GM19395 (cell line): ENCODE measurements around the gene IL24.

Experiments
- ATAC-seq: cut with Tn5 transposase; IDR thresholded peaks from one replicate; pipeline ENCODE4 v1.9.1; 2021; ENCODE audit warnings: mild to moderate bottlenecking, moderate library complexity; ENCODE audit not compliant: unreplicated experiment

Gene IL24

GRCh38 chr1:206903687-206904086, 6.4 kb downstream of the IL24 start:
- ATAC-seq: no peak

DNA sequence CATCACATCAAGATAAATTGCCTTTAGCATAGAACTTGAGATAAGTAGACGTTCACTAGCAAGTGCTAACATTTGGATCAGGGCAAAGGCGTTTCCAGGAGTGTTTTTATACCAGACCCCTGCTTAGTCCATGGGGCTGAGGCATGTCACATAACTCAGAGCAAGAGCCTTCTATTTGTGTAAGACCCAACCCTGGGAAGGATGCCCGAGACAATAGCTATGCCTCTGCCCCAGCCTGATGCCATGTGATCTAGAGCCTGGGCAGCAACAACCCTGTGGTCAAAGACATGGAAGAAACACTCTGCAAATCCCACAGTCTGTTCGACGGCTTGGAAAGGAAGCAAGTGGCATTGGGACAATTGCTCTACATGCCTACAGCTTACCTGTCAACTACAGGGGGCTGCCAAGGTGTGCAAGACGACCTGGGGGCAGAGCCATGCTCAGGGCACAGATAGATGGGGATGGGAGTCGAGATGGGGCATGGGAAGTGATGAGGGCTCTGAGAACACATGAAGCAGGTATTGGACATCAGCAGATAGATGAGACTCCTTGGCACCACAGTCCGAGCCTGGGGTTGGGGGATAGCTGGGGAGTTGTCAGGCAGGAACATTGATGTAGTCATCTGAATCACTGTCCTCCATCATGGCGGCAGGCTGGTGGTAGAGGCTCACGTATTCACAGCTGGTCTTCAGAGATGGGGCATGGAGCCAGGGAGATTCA, 7.3 kb downstream of the IL24 start:
- ATAC-seq: no peak

DNA sequence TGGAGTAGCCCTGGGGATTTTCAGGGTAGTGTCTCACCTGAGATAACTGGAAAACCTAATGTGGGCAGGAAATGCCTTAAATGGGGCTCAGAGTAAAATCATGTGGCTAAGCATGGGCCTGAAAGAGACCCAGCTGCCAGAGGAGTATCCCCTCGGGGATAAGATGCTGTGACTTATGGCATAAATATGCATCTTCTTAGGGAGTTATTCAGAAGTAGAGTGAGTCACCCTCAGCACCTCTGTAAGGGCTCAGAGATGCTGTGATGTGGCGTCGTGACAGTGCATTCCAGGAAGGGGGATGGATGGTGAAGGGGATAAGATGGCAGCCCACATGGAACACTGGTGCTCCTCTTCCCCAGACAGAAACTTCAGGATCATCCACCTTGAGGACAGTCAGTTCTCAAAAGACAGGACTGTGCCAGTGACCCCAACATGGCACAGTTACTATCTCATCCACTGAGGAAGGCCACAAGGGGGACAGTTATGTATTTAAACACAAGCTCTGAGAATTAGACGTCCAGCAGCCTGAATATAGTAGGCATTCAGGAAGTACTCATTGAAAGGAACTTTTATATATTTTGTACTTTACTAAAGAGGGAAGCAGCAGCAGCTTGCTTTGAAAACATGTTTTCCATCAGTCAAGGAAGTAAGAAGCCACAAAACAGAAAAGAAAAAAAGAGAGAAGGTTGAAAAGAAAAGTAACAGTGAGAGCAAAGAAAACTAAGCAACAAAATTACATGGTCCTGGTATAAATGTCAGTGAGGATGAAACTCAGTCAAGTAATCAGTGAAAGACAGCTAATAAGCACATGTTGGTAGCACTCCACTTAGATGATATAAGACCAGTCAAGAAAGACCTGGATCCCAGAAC, 8.3 kb downstream of the IL24 start:
- ATAC-seq: no peak

DNA sequence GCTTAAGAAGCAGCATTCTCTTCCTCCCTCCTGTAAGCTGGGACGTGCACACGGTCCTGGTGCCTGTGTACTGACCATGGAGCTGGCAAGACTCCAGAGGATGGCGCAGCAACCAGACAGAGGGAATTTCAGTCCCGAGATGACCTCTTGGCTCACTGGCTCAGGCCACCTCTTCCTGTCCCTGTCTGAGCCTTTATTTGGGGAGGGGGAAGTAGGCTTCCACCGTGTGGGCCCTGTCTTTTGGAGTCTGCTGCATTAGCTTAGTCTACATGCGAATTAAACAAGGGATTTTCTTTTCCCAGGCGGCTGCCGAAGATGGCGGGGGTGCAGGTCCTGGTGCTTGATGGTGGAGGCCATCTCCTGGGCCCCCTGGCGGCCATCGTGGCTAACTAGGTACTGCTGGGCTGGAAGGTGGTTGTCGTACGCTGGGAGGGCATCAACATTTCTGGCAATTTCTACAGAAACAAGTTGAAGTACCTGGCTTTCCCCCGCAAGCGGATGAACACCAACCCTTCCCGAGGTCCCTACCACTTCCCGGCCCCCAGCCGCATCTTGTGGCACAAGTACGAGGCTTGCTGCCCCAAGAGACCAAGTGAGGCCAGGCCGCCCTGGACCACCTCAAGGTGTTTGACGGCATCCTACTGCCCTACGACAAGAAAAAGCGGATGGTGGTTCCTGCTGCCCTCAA, 10.2 kb downstream of the IL24 start:
- no peak for ATAC-seq

DNA sequence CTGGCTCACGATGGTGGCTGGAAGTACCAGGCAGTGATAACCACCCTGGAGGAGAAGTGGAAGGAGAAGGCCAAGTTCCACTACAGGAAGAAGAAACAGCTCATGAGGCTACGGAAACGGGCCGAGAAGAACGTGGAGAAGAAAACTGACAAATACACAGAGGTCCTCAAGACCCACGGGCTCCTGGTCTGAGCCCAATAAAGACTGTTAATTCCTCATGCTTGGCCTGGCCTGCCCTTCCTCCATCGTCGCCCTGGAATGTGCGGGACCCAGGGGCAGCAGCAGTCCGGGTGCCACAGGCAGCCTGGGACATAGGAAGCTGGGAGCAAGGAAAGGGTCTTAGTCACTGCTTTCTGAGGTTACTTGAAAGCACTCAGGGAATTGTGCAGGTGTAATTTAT, 10.8 kb downstream of the IL24 start:
- ATAC-seq: no peak

DNA sequence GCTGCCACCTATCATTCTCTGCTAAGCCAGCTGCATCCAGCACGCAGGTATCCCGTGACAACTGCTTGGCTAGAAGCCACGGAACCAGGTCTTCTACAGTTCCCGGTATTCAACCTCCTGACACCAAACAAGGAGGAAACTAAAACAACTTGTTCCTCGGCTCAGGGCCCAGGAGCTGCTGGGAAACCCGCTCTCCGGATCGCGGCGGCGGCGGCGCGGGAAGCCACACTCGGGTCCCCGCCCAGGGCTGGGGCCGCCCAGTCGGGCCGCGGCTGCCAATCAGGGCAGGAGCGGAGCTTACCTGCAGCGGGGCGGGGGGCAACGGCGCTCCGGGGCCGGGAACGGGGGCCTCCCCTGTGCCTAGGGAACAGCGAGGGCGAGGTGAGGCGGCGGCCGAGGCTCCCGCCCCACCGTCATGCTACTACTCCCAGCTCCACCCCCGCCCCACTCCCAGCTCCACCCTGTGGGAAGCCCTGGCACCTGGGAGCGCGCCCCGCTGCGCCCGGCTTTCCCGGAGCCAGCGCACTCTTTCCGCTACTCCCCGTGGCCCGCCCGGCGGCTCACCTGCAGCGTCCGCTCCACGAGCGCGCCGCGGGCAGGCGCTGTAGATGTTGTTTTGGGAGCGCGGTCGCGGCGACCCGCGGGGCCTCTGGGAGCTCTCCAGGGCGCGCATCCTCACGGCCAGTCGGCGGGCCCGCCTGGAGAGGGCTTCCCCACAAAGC, 12.1 kb downstream of the IL24 start:
- no peak for ATAC-seq

DNA sequence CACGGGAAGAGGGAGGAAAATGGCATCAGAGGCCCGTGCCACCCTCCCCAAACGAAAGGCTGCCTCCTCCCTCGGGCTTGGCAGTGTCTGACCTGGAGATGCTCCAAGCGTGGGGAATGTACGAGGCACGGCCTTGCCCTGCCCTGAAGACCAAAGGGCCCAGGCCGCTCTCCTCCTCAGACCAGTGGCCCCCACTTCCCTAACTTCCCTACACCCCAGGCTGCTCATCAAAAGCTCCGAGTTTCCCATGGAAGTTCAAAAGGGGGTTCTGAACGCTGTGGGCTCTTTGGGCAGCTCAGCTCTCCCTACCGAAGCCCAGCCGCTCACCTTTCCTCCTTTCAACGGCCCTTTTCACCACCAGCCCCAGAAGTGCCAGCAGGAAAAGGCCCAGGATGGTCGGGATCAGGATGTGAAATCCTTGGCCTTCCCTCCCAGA, 12.7 kb downstream of the IL24 start:
- no peak for ATAC-seq

GRCh38 chr1:206911064-206911663, 13.9 kb downstream of the IL24 start:
- ATAC-seq: no peak

GRCh38 chr1:206912445-206913095, 15.3 kb downstream of the IL24 start:
- peak; percentile 51 for ATAC-seq

DNA sequence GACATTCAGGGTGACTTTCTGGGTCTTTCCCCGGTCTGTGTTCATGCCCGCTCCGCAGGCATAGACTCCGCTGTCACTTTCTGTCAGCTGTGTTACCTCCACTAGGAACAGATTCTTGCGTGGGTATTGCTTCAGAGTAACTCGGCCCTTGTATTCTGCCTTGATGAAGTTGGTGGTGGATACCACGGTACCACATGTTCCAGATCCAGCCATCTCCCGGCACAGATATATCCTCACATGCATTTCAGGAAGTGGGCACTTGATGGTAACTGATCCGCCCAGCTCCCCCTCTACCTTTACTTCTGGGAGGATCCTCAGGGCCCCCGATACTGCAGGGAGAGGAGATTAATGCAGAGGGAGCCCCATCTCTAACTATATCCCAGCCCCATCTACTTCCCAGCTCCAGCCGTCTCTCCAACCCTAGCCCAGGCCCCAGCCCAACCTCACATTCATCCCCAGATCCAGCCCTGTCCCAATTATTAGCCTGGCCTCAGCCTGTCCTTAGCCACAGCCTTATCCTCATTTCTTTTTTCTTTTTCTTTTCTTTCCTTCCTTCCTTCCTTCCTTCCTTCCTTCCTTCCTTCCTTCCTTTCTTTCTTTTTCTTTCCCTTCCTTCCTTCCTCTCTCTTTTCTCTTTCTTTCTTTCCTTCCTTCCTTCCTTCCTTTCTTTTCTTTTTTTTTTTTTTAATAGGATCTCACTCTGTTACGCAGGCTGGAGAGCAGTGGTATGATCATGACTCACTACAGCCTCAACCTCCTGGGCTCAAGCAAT, 16.7 kb downstream of the IL24 start:
- no peak for ATAC-seq

DNA sequence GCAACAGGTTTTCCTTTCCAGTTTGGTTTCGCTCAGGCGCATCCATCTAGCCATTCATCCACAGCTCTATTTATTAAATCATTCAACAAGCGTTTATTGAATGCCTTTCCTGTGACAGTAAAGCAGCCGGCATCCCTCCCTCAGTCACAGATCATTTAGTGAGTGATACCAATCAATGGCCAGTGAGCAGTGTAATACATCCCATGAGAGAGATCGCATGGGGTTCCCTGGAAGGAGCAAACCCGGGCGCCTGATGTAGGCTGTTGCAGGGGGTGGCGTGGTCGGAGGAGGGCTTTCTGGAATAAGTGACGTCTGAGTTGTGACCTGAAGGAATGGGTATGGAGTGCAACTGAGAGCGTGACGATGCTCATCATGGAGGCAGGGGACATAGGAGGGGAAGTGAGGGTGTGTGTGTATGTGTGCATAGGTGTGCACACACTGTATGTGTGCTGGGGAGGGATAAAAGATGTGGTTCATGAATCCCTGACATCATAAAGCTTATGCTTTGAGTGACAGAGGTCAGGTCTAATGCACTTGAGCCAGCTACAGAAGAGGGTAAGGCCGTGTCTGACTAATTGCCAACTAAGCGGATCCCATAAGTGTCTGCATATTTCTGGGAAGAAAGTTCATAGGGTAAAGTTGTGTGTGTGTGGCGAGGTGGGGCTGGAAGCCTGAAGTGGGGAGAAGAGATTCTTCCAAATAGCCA, 17.9 kb downstream of the IL24 start:
- no peak for ATAC-seq

DNA sequence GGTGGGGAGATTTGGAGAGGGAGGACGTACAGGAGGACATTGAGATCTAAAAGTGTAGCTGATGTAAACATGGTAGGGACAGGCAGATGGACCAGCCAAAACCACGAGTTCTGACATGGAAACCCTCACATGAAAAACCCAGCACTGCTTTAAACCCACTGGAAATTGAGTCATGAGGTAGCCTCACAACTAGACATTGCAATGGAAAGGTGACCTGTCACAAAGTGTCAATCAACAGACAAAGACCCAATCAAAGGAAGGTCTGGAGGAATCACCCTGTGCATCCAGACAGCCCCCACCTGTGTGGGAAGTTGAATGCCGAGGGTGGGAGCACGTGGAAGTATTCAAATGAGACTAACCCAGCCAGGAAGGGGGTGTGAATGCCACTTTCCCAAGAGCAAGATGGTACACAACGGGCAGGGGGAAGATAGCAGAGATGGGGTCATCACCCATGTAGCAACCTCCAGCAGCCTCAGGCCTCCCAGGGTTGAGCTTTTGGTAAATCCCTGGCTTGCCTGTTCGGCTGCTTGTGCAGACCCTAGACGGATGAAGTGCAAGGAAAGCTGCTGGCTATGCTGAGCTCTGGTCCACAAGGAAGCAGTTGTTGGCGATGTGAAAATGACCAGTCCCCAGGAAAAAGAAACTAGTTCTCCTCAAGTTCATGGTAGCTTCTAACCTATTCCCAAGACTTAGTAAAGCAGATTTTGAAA, 18.9 kb downstream of the IL24 start:
- ATAC-seq: no peak

- ATAC-seq: no peak
Observed at GRCh38 chr1:206918076-206918475, 20.8 kb downstream of the IL24 start.

DNA sequence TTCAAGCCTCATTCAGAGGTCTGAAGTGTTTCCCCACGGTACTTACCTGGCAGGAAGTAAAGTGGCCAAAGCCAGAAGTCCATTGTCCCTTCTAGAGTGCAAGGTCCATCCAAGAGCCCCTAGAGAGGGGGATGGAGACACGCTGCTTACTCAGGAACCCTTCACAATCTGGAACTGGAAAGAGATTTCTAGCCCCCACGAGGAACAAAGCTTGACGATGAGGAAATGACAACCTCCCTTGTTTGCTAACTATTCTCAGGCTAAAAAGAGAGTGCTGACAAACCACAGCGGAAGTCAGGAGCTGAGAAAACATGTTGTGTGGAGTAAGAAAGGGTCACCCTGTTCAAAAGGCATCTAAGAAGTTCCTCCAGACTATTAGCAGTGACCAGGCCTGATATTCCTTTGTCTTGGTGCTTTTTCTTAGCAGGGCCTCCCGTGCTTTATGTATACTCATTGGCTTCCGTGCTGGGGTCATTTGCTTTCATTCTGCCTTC, 24.6 kb downstream of the IL24 start, which contains the start of gene FCMR:
Gene FCMR, minus strand, starts transcription at position 170 of the 494 bp plus-strand sequence. Its CDS starts 87 bp downstream, at position 83.
- ATAC-seq: no peak

DNA sequence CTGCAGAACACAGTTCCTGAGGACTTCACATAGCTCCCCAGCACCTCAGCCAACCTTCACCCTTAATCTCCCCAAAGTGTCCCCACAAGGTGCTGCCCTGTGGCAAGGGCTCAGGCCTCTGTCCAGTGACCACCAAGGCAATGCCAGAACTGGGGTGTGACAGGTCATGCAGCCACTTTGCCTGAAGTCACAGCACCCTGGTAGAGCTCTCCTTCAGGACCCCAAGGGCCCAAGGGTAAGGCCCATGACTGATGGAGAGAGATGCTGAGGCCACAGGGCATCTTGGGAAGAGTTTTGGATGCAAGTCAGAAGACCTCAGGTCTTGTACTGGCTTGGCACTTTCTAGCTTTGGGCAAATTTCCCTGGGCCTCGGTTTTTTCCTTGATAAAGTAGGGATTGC, 25.3 kb downstream of the IL24 start:
- ATAC-seq: no peak

- peak; percentile 59 for ATAC-seq
Observed at GRCh38 chr1:206923009-206923960, 26.0 kb downstream of the IL24 start.
